ENCODE measurements around the gene ACR.
"Not testable (repeated sequence)": the region's sequence is repeated elsewhere in the genome, so short reads cannot be mapped to it uniquely, and the experiment has no call there.

Gene ACR

GRCh38 chr22:50756949-50757491 is 19.0 kb downstream of the ACR start:
- TF ChIP-seq CTCF (IDR thresholded peaks at IDR 0.05; ENCODE audit: control insufficient read depth, insufficient read depth, low read depth, low read length, missing control alignments): peak; percentile 44
- H3K4me3 ChIP-seq (ENCODE audit: control insufficient read depth, low read depth, low read length): peak overlapping the region; percentile 40
- not testable (repeated sequence) for DNase-seq (ENCODE audit: low read depth)

GRCh38 chr22:50759597-50760341 is 21.8 kb downstream of the ACR start:
- H3K4me3 ChIP-seq (ENCODE audit: control insufficient read depth, low read depth, low read length): not testable (repeated sequence)
- DNase-seq (ENCODE audit: low read depth): peak; percentile 5

- not testable (repeated sequence) for H3K4me3 ChIP-seq (ENCODE audit: control insufficient read depth, low read depth, low read length); DNase-seq (ENCODE audit: low read depth)
These were observed 23.8 kb downstream of the ACR start for GRCh38 chr22:50761829-50762228.

- not testable (repeated sequence) for DNase-seq (ENCODE audit: low read depth); H3K4me3 ChIP-seq (ENCODE audit: control insufficient read depth, low read depth, low read length)
These were observed 26.3 kb downstream of the ACR start for GRCh38 chr22:50764288-50764687.

- DNase-seq (ENCODE audit: low read depth); H3K4me3 ChIP-seq (ENCODE audit: control insufficient read depth, low read depth, low read length): not testable (repeated sequence)
- peak; percentile 44 for TF ChIP-seq CTCF (IDR thresholded peaks at IDR 0.05; ENCODE audit: control insufficient read depth, insufficient read depth, low read depth, low read length, missing control alignments)
These were observed 37.1 kb downstream of the ACR start for GRCh38 chr22:50775132-50775531.

- DNase-seq (ENCODE audit: low read depth); H3K4me3 ChIP-seq (ENCODE audit: control insufficient read depth, low read depth, low read length): not testable (repeated sequence)
These were observed 39.6 kb downstream of the ACR start for GRCh38 chr22:50777631-50778030.

- not testable (repeated sequence) for H3K4me3 ChIP-seq (ENCODE audit: control insufficient read depth, low read depth, low read length); DNase-seq (ENCODE audit: low read depth)
These were observed 42.2 kb downstream of the ACR start for GRCh38 chr22:50780244-50780643.

- not testable (repeated sequence) for DNase-seq (ENCODE audit: low read depth); H3K4me3 ChIP-seq (ENCODE audit: control insufficient read depth, low read depth, low read length)
These were observed 44.2 kb downstream of the ACR start for GRCh38 chr22:50782253-50782652.

- DNase-seq (ENCODE audit: low read depth): peak; percentile 34
- peak within 1 kb of the TSS; percentile 52 for H3K4me3 ChIP-seq (ENCODE audit: control insufficient read depth, low read depth, low read length)
These were observed 45.3 kb downstream of the ACR start, which contains the start of gene RABL2B for GRCh38 chr22:50783033-50783879. Gene RABL2B, minus strand, starts transcription at chr22:50783636. Its CDS starts 1,342 bp downstream, at chr22:50782294.

- peak overlapping the region; percentile 34 for H3K4me3 ChIP-seq (ENCODE audit: control insufficient read depth, low read depth, low read length)
- not testable (repeated sequence) for DNase-seq (ENCODE audit: low read depth)
These were observed 45.9 kb downstream of the ACR start for GRCh38 chr22:50783880-50784276.

GRCh38 chr22:50785289-50785688 is 47.3 kb downstream of the ACR start:
- H3K4me3 ChIP-seq (ENCODE audit: control insufficient read depth, low read depth, low read length); DNase-seq (ENCODE audit: low read depth): not testable (repeated sequence)

- DNase-seq (ENCODE audit: low read depth); H3K4me3 ChIP-seq (ENCODE audit: control insufficient read depth, low read depth, low read length): not testable (repeated sequence)
These were observed 48.9 kb downstream of the ACR start for GRCh38 chr22:50786936-50787335.

Data from AG09309 (cell line).